ENCODE measurements around the gene BNIP5.

GRCh38 chr6:36364669-36365479, 28.2 kb upstream of the BNIP5 start:
- TF ChIP-seq CTCF (tag by site-specific recombination; IDR thresholded peaks at IDR 0.05) (no peak), ZNF654 (tag by site-specific recombination; IDR thresholded peaks at IDR 0.05; ENCODE audit: low read depth) (no peak), ZNF280D (tag by site-specific recombination; IDR thresholded peaks at IDR 0.05) (no peak), HOXD13 (CRISPR knock-in tag; IDR thresholded peaks at IDR 0.05; ENCODE audit: borderline replicate concordance) (no peak), ZNF560 (tag by site-specific recombination; IDR thresholded peaks at IDR 0.05; ENCODE audit: borderline replicate concordance) (no peak), ZNF140 (tag by site-specific recombination; IDR thresholded peaks at IDR 0.05) (no peak), ZNF302 (tag by site-specific recombination; IDR thresholded peaks at IDR 0.05; ENCODE audit: low read depth) (no peak)
